Loucy (cell line): Measurements from ENCODE around the gene RAB26.

Experiments
- CTCF ChIP-seq: fragments of 200-600 bp; sonication (generic); conservative IDR thresholded peaks from 2 replicates; pipeline ENCODE4 v1.5.1; 2014; ENCODE audit warnings: mild to moderate bottlenecking, antibody characterized with exemption, low read length
- EZH2phosphoT487 ChIP-seq: fragments of 200-600 bp; IDR thresholded peaks from 2 replicates; pipeline ENCODE4 v1.6.1; 2018; ENCODE audit warnings: antibody characterized with exemption, mild to moderate bottlenecking, moderate library complexity, borderline replicate concordance

- TF ChIP-seq CTCF (no peak), EZH2phosphoT487 (no peak)
These were observed 41.7 kb downstream of the RAB26 start for GRCh38 chr16:2190002-2190658.
